SK-N-SH (cell line): ENCODE data around the gene NTNG2. TPM values are rescaled to one million over a fixed set of nuclear protein-coding genes. Genes with fewer than 3 reads are reported as not detected.
A peak's percentile ranks its signal among the peaks of the same experiment; 100 is the strongest.

Source experiments
- CTCF ChIA-PET: fragments of 300-600, 350-600 bp; formaldehyde crosslinking; extraction: SDS; loops from one replicate; lab custom pipeline; 2021; lab: Yijun Ruan, JAX
- POLR2A ChIA-PET: fragments of 350-600 bp; sonication (Branson Sonifier 250); formaldehyde crosslinking; extraction: SDS; loops from one replicate; lab custom pipeline; 2020; ENCODE audit warnings: antibody characterized with exemption, inconsistent platforms; lab: Yijun Ruan, JAX
- DNase-seq: peaks from one replicate; pipeline ENCODE4 v3.0.0; 2012
- H2AFZ ChIP-seq: fragments of 200-600 bp; sonication (generic); 2 replicates; pipeline ENCODE4 v1.8.1; 2016; ENCODE audit warnings: antibody characterized with exemption, mild to moderate bottlenecking, low read depth
- H3F3A ChIP-seq: fragments of 200-600 bp; sonication (generic); replicated peaks from 2 replicates; pipeline ENCODE3; 2016; ENCODE audit warnings: antibody characterized with exemption, mild to moderate bottlenecking; ENCODE audit not compliant: insufficient read depth
- H3K27ac ChIP-seq, 2 experiments: fragments of 200-500 bp in 1 of 2; fragments of 200-600 bp in 1 of 2; sonication (Bioruptor generic) in 1 of 2; sonication (generic), shearing (Covaris generic) in 1 of 2; 2 replicates each; pipeline versions ENCODE4 v1.5.1 to v1.6.1; 2014 to 2016; ENCODE audit warnings: low read depth in 2 of 2, inconsistent platforms in 1 of 2, low read length in 1 of 2, mild to moderate bottlenecking in 1 of 2, mixed read lengths in 1 of 2
- H3K27me3 ChIP-seq: fragments of 200-600 bp; sonication (generic), shearing (Covaris generic); 2 replicates; pipeline ENCODE4 v1.6.1; 2016; ENCODE audit warnings: mixed run types; ENCODE audit not compliant: insufficient read depth
- H3K36me3 ChIP-seq, 2 experiments: fragments of 200-500 bp in 1 of 2; fragments of 200-600 bp in 1 of 2; sonication (Bioruptor generic) in 1 of 2; sonication (generic) in 1 of 2; replicated peaks in 1 of 2; 2 replicates each; pipeline versions ENCODE3 to v1.5.1; 2014 to 2016; ENCODE audit warnings: low read length in 1 of 2, mild to moderate bottlenecking in 1 of 2; ENCODE audit not compliant: insufficient read depth in 2 of 2, control insufficient read depth in 1 of 2
- H3K4me1 ChIP-seq, 2 experiments: fragments of 200-500 bp in 1 of 2; fragments of 200-600 bp in 1 of 2; sonication (Bioruptor generic) in 1 of 2; sonication (generic), shearing (Covaris generic) in 1 of 2; 2 replicates each; pipeline versions ENCODE4 v1.5.1 to v1.6.1; 2014 to 2016; ENCODE audit warnings: low read depth in 1 of 2, low read length in 1 of 2, mixed run types in 1 of 2; ENCODE audit not compliant: insufficient read depth in 2 of 2, control insufficient read depth in 1 of 2
- H3K4me2 ChIP-seq: fragments of 200-600 bp; sonication (generic), shearing (Covaris generic); 2 replicates; pipeline ENCODE4 v1.6.1; 2017; ENCODE audit warnings: mixed run types
- H3K4me3 ChIP-seq, 2 experiments: fragments of 200-500 bp in 1 of 2; fragments of 200-600 bp in 1 of 2; sonication (Bioruptor generic) in 1 of 2; sonication (generic), shearing (Covaris generic) in 1 of 2; 2 replicates each; pipeline versions ENCODE4 v1.5.1 to v1.8.1; 2014 to 2016; ENCODE audit warnings: low read depth in 2 of 2, inconsistent platforms in 1 of 2, low read length in 1 of 2, mild to moderate bottlenecking in 1 of 2, mixed read lengths in 1 of 2, moderate library complexity in 1 of 2
- H3K79me2 ChIP-seq: fragments of 200-600 bp; sonication (generic); 2 replicates; pipeline ENCODE4 v1.8.1; 2017; ENCODE audit warnings: mild to moderate bottlenecking; ENCODE audit not compliant: insufficient read depth
- H3K9ac ChIP-seq: fragments of 200-600 bp; sonication (generic); 2 replicates; pipeline ENCODE4 v1.6.1; 2017; ENCODE audit warnings: mixed run types
- H3K9me2 ChIP-seq: fragments of 200-600 bp; sonication (generic); 2 replicates; pipeline ENCODE4 v1.6.1; 2017; ENCODE audit warnings: mixed run types
- H3K9me3 ChIP-seq: fragments of 200-600 bp; sonication (generic); 2 replicates; pipeline ENCODE4 v1.6.1; 2017; ENCODE audit warnings: mixed run types, mild to moderate bottlenecking, moderate library complexity
- H4K20me1 ChIP-seq: fragments of 200-600 bp; sonication (generic); 2 replicates; pipeline ENCODE4 v1.6.1; 2017; ENCODE audit warnings: mild to moderate bottlenecking, mixed run types; ENCODE audit not compliant: insufficient read depth
- CHD2 ChIP-seq: fragments of 150-350 bp; IDR thresholded peaks from 2 replicates; pipeline ENCODE4 v1.6.1; 2018; ENCODE audit warnings: low read length; ENCODE audit not compliant: partially characterized antibody
- EP300 ChIP-seq, 2 experiments: IDR thresholded peaks; 2 replicates each; pipeline versions ENCODE4 v1.4.0 to v1.6.1; 2012; ENCODE audit warnings: borderline replicate concordance in 1 of 2, low read depth in 1 of 2, low read length in 1 of 2
- EZH2phosphoT487 ChIP-seq: fragments of 200-600 bp; sonication (generic); IDR thresholded peaks from 2 replicates; pipeline ENCODE4 v1.6.1; 2017; ENCODE audit warnings: low read depth, mixed run types, mild to moderate bottlenecking, antibody characterized with exemption, moderate library complexity, borderline replicate concordance
- FOSL2 ChIP-seq: IDR thresholded peaks from 2 replicates; pipeline ENCODE4 v1.4.0; 2012; ENCODE audit warnings: low read depth, mild to moderate bottlenecking, moderate library complexity, borderline replicate concordance
- GABPA ChIP-seq: IDR thresholded peaks from 2 replicates; pipeline ENCODE4 v1.4.0; 2012; ENCODE audit warnings: low read depth, mild to moderate bottlenecking
- GATA2 ChIP-seq: sonication (generic); formaldehyde crosslinking; IDR thresholded peaks from 2 replicates; pipeline ENCODE4 v1.5.0; 2020; ENCODE audit warnings: mild to moderate bottlenecking, missing genetic modification reagents
- JUND ChIP-seq: IDR thresholded peaks from 2 replicates; pipeline ENCODE4 v1.4.0; 2012
- MEF2A ChIP-seq: IDR thresholded peaks from 2 replicates; pipeline ENCODE4 v1.4.0; 2012; ENCODE audit warnings: low read depth, borderline replicate concordance
- MXI1 ChIP-seq: IDR thresholded peaks from 2 replicates; pipeline ENCODE4 v1.6.1; 2012; ENCODE audit warnings: mild to moderate bottlenecking, low read depth, low read length, improper control_type of control experiment
- NFIC ChIP-seq: IDR thresholded peaks from 2 replicates; pipeline ENCODE4 v1.4.0; 2012; ENCODE audit warnings: borderline replicate concordance
- NRF1 ChIP-seq: IDR thresholded peaks from 2 replicates; pipeline ENCODE4 v1.6.1; 2012; ENCODE audit warnings: low read depth, mild to moderate bottlenecking, low read length
- POLR2AphosphoS5 ChIP-seq: IDR thresholded peaks from 2 replicates; pipeline ENCODE4 v1.6.1; 2012; ENCODE audit warnings: low read depth, low read length
- RAD21 ChIP-seq: IDR thresholded peaks from 2 replicates; pipeline ENCODE4 v1.6.1; 2012; ENCODE audit warnings: mild to moderate bottlenecking, low read length
- RCOR1 ChIP-seq: fragments of 150-350 bp; IDR thresholded peaks from 2 replicates; pipeline ENCODE4 v1.6.1; 2017; ENCODE audit warnings: antibody characterized with exemption, low read length
- SIN3A ChIP-seq: IDR thresholded peaks from 2 replicates; pipeline ENCODE4 v1.6.1; 2012; ENCODE audit warnings: low read depth, mild to moderate bottlenecking, low read length, moderate library complexity, borderline replicate concordance
- SMC3 ChIP-seq: IDR thresholded peaks from 2 replicates; pipeline ENCODE4 v1.6.1; 2012; ENCODE audit warnings: low read depth, low read length, improper control_type of control experiment
- TAF1 ChIP-seq: IDR thresholded peaks from 2 replicates; pipeline ENCODE4 v1.6.1; 2012; ENCODE audit warnings: low read depth, mild to moderate bottlenecking, low read length, moderate library complexity, borderline replicate concordance
- WGBS: methylation state at CpG from one replicate; pipeline ENCODE4 v1.1.6; 2017; ENCODE audit warnings: low lambda C conversion rate; 5-methylcytosine and 5-hydroxymethylcytosine counted together
- polyA plus RNA-seq, 3 experiments: library from polyadenylated mRNA; depleted of rRNA; stranded (reverse); fragments of >200 nt; gene quantifications; 2 replicates each; pipeline ENCODE4 v1.2.3, GENCODE V29; 2012

The NTNG2 gene
- polyA plus RNA-seq, 1 of the 3 experiments (the other 2 are of a cell fraction) = 6.1 TPM

GRCh38 chr9:132167192-132167591, 5.3 kb downstream of the NTNG2 start:
- Histone ChIP-seq H3K9me2 (no peaks in the 10 kb centered on the region), H3K4me1 (peaks cover 0 to 36% of the 10 kb centered on the region in 2 experiments; a peak in 1 of 4 replicates), H3K27ac (no peak overlapping the region), H3K4me3 (no peak overlapping the region), H4K20me1 (peaks cover 24% of the 10 kb centered on the region; the same call in 1 of the 2 replicates), H3K27me3 (no peaks in the 10 kb centered on the region), H3K36me3 (no peaks in the 10 kb centered on the region), H3K4me2 (no peak overlapping the region), H3F3A (no peaks in the 10 kb centered on the region), H3K9me3 (no peaks in the 10 kb centered on the region), H2AFZ (no peak overlapping the region), H3K9ac (no peak overlapping the region), H3K79me2 (no peaks in the 10 kb centered on the region; the same call in 1 of the 2 replicates)
- DNase-seq = no peak
- TF ChIP-seq TAF1 = no peak
- no peak for TF ChIP-seq GABPA
- no peak for TF ChIP-seq FOSL2
- TF ChIP-seq POLR2AphosphoS5 = no peak
- TF ChIP-seq JUND = no peak
- TF ChIP-seq SIN3A = no peak
- no peak for TF ChIP-seq GATA2 (CRISPR knock-in tag)
- TF ChIP-seq MEF2A = no peak
- ChIA-PET POLR2A (no interaction called here), CTCF (interaction anchor here (0.5 to 12.2 kb wide), 17 partner anchors 10 to 632 kb away, joined by 3 to 218 read pairs (median 3); no protein-coding TSS in a partner anchor)
- WGBS = 79% methylated on average over 7 of the region's 7 CpGs

GRCh38 chr9:132168347-132168746, 6.5 kb downstream of the NTNG2 start:
- H3F3A ChIP-seq = no peaks in the 10 kb centered on the region
- TF ChIP-seq RAD21 (peak; percentile 20; the same call in 1 of the 2 replicates), NFIC (peak; percentile 39; the same call in 1 of the 2 replicates), MXI1 (peak; percentile 71; the same call in 1 of the 2 replicates), SMC3 (peak; percentile 24; the same call in 1 of the 2 replicates), EZH2phosphoT487 (no peak), RCOR1 (peak; percentile 47; the same call in 1 of the 2 replicates), CHD2 (peak; percentile 82), EP300 (IDR thresholded peaks at IDR 0.05; ENCODE audit: borderline replicate concordance in 1 of 2, low read depth in 1 of 2, low read length in 1 of 2) (no peak), JUND (no peak), NRF1 (no peak)
- TF ChIP-seq, all 33 proteins: peak for 6
- Histone ChIP-seq H2AFZ (no peak overlapping the region), H3K4me1 (peaks cover 0 to 31% of the 10 kb centered on the region in 2 experiments; a peak in 1 of 4 replicates), H3K36me3 (no peaks in the 10 kb centered on the region), H3K9me3 (no peaks in the 10 kb centered on the region), H3K79me2 (no peaks in the 10 kb centered on the region), H3K9ac (no peak overlapping the region), H3K9me2 (no peaks in the 10 kb centered on the region), H3K4me2 (no peak overlapping the region), H3K4me3 (no peak overlapping the region), H3K27ac (peak overlapping the region in 1 of 2 experiments; percentile 40; a peak in 1 of 4 replicates), H3K27me3 (no peaks in the 10 kb centered on the region), H4K20me1 (peaks cover 24% of the 10 kb centered on the region; the same call in 1 of the 2 replicates)
- ChIA-PET POLR2A (interaction anchor here (1.1 to 1.4 kb wide), 2 partner anchors 68 to 72 kb away, joined by 5 read pairs; no protein-coding TSS in a partner anchor), CTCF (interaction anchor here (0.6 to 12.2 kb wide), 11 partner anchors 10 to 405 kb away, joined by 3 to 218 read pairs (median 7); no protein-coding TSS in a partner anchor)
- DNase-seq = peak; percentile 85
- 39% methylated on average over 8 of the region's 8 CpGs for WGBS
